HUES6 (cell line): Measurements from ENCODE around the gene MS4A15.
"Not testable (repeated sequence)": the region's sequence is repeated elsewhere in the genome, so short reads cannot be mapped to it uniquely, and the experiment has no call there.

Source experiments
- H3K27ac ChIP-seq: 2 replicates; pipeline ENCODE4 v1.7.0; 2013; ENCODE audit warnings: low read depth, mild to moderate bottlenecking, low read length, inconsistent platforms
- H3K27me3 ChIP-seq: 2 replicates; pipeline ENCODE4 v1.6.1; 2013; ENCODE audit warnings: low read length; ENCODE audit not compliant: control insufficient read depth, insufficient read depth
- H3K36me3 ChIP-seq: 2 replicates; pipeline ENCODE4 v1.6.1; 2013; ENCODE audit warnings: low read length; ENCODE audit not compliant: control insufficient read depth, insufficient read depth
- H3K4me1 ChIP-seq: 2 replicates; pipeline ENCODE4 v1.6.1; 2013; ENCODE audit warnings: low read length; ENCODE audit not compliant: control insufficient read depth, insufficient read depth
- H3K4me3 ChIP-seq: 2 replicates; pipeline ENCODE4 v1.5.1; 2013; ENCODE audit warnings: low read depth, low read length
- H3K9ac ChIP-seq: one replicate; pipeline ENCODE4 v1.6.1; 2013; ENCODE audit warnings: mild to moderate bottlenecking, low read length
- H3K9me3 ChIP-seq: 2 replicates; pipeline ENCODE4 v1.6.1; 2013; ENCODE audit warnings: low read depth, low read length; ENCODE audit not compliant: control insufficient read depth, insufficient read depth

MS4A15 gene

GRCh38 chr11:60823745-60824306 is 67.2 kb downstream of the MS4A15 start:
- H3K27me3 ChIP-seq, H3K27ac ChIP-seq, H3K9me3 ChIP-seq, H3K4me3 ChIP-seq, H3K9ac ChIP-seq, H3K36me3 ChIP-seq, H3K4me1 ChIP-seq: not testable (repeated sequence)

GRCh38 chr11:60825118-60825517 is 68.5 kb downstream of the MS4A15 start:
- H3K4me3 ChIP-seq, result no peak overlapping the region
- no peaks in the 10 kb centered on the region for H3K4me1 ChIP-seq
- H3K9ac ChIP-seq, result no peak overlapping the region

GRCh38 chr11:60825790-60826189 is 69.1 kb downstream of the MS4A15 start:
- H3K9ac ChIP-seq, result no peak overlapping the region
- no peak overlapping the region for H3K4me3 ChIP-seq

More at GRCh38 chr11:60825118-60825517, 68.5 kb downstream of the MS4A15 start:
- Histone ChIP-seq H3K27ac (no peak overlapping the region), H3K27me3 (no peaks in the 10 kb centered on the region; the same call in 1 of the 2 replicates), H3K36me3 (no peaks in the 10 kb centered on the region), H3K9me3 (no peaks in the 10 kb centered on the region)

More at GRCh38 chr11:60825790-60826189, 69.1 kb downstream of the MS4A15 start:
- H3K27me3 ChIP-seq, result no peaks in the 10 kb centered on the region; the same call in 1 of the 2 replicates
- H3K36me3 ChIP-seq, result no peaks in the 10 kb centered on the region
- no peaks in the 10 kb centered on the region for H3K9me3 ChIP-seq
- no peaks in the 10 kb centered on the region for H3K4me1 ChIP-seq
- no peak overlapping the region for H3K27ac ChIP-seq
